Mammary epithelial cell (primary cell): ENCODE measurements around the gene DACT2.

Experiments used
- EZH2 ChIP-seq: IDR thresholded peaks from 2 replicates; pipeline ENCODE4 v1.6.1; 2012; ENCODE audit warnings: low read length, inconsistent platforms, borderline replicate concordance
- TF ChIP-seq, protein P1 (sequence below), 2 donors: IDR thresholded peaks in 1 of 2; conservative IDR thresholded peaks in 1 of 2; 2 replicates each; pipeline ENCODE4 v1.5.1; 2011 to 2012; ENCODE audit warnings: inconsistent platforms in 2 of 2, low read length in 2 of 2, mild to moderate bottlenecking in 2 of 2, control low read depth in 1 of 2, low read depth in 1 of 2; ENCODE audit not compliant: insufficient read depth in 1 of 2; ENCODE audit errors: extremely low read depth in 1 of 2

- TF ChIP-seq, protein P1, sequence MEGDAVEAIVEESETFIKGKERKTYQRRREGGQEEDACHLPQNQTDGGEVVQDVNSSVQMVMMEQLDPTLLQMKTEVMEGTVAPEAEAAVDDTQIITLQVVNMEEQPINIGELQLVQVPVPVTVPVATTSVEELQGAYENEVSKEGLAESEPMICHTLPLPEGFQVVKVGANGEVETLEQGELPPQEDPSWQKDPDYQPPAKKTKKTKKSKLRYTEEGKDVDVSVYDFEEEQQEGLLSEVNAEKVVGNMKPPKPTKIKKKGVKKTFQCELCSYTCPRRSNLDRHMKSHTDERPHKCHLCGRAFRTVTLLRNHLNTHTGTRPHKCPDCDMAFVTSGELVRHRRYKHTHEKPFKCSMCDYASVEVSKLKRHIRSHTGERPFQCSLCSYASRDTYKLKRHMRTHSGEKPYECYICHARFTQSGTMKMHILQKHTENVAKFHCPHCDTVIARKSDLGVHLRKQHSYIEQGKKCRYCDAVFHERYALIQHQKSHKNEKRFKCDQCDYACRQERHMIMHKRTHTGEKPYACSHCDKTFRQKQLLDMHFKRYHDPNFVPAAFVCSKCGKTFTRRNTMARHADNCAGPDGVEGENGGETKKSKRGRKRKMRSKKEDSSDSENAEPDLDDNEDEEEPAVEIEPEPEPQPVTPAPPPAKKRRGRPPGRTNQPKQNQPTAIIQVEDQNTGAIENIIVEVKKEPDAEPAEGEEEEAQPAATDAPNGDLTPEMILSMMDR (conservative IDR thresholded peaks at IDR 0.05 in 1 of 2, IDR thresholded peaks at IDR 0.05 in 1 of 2; ENCODE audit: extremely low read depth in 1 of 2, insufficient read depth in 1 of 2, low read depth in 1 of 2, low read length in 2 of 2): no peak
- TF ChIP-seq EZH2: no peak
Measured at GRCh38 chr6:168304752-168305015, 14.9 kb downstream of the DACT2 start.
